Panc1 (cell line): Measurements from ENCODE around the gene KIRREL3.

Source experiments
- CTCF ChIP-seq: fragments of 450-650 bp; IDR thresholded peaks from 2 replicates; pipeline ENCODE4 v1.5.1; 2017; ENCODE audit warnings: mild to moderate bottlenecking
- POLR2AphosphoS5 ChIP-seq: IDR thresholded peaks from 2 replicates; pipeline ENCODE4 v1.6.1; 2012; ENCODE audit warnings: mild to moderate bottlenecking, low read depth, low read length, moderate library complexity
- SIN3A ChIP-seq: IDR thresholded peaks from 2 replicates; pipeline ENCODE4 v1.6.1; 2012; ENCODE audit warnings: low read depth, mild to moderate bottlenecking, low read length, moderate library complexity, borderline replicate concordance; ENCODE audit not compliant: insufficient read depth

DNA sequence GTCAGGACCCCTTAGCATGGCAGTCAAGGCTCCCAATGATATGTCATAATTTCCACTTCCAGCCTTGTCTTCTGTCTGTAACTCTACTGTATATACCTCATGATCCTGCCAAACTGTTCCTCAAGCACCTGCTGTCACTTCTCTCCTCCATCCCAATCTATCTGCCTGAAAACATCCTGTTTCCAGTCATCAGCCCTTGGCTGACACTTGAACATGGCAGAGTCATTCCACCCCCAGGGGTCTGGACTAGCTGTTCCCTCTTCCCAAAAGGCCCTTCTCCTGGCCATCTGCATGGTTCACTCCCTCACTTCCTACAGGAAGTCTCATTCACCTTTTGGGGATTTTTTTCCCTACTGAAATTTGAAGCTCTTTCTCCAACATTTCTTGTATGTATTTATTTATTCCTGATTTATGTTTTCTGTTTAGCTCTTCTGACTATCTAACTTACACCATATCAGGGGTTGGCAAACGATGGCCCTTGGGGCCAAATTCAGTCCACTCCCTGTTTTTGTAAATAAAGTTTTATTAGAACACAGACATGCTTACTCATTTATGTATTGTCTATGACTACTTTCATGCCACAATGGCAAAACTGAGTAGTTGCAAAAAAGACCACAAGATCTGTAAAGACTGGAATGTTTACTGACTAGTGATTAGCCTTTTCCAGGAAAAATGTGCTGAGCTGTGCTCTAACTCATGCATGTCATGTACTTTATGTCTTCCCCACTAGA is 278.4 kb downstream of the KIRREL3 start:
- TF ChIP-seq CTCF (no peak), SIN3A (no peak), POLR2AphosphoS5 (no peak)
